ENCODE data around the gene TNNI2. TPM values are rescaled to one million over a fixed set of nuclear protein-coding genes. Genes with fewer than 3 reads are reported as not detected.
A peak's percentile ranks its signal among the peaks of the same experiment; 100 is the strongest.

TNNI2 gene
- total RNA-seq, 1 experiment from 2014 or later: 0.55 TPM

DNA sequence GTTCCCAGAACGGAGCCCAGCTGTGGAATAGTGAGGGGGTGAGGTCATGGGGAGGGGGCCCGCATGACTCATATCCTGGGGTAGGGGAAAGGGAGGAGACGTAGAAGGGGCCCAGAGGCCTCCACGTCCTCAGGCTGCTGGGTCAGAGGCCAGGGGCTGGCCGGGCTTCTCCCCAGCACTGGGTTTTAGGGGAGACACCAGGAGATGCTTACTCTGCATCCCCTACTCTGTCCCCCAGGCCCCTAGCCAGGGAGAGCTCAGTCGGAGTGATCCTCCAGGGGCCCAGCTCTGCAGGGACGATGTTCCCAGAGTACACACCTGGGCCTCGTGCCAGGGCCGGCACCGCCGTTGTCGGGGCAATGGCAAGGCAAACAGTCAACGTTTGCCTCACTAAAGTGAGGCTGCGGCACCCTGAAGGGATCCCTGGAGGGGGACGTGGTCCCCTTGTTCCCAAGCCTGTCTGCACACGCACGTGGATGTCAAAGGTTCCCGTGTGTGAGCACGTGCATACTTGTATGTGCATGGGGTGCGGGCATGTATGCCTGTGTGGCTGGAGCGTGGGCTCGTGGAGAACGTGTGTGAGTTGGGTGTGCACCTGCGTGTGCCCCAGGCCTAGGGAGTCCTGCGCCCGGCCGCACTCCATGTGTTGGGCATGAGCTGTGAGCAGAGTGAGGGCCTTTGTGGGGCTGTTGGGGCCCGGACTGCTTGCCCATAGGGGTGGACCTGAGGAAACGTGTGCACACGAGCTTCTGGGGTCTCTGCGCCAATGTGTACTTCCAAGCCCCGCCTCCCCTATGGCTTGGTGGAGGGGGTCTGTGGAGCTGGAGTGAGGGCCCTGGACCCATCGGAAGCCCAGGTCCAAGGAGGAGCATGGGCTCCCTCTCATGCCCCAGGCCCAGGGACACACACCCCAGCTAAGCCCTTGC is 38.7 kb downstream of the TNNI2 start:
- Histone ChIP-seq H3K27me3 (ENCODE audit: low read length) (no peaks in the 10 kb centered on the region), H3K4me3 (ENCODE audit: low read length) (no peak overlapping the region), H3K9me3 (ENCODE audit: low read length) (no peaks in the 10 kb centered on the region), H3K9me2 (replicated peaks; ENCODE audit: low read length) (no peaks in the 10 kb centered on the region), H3K4me1 (ENCODE audit: insufficient read depth, low read length) (no peaks in the 10 kb centered on the region), H3K27ac (ENCODE audit: low read length) (no peak overlapping the region), H3F3A (ENCODE audit: low read length, unreplicated experiment) (no peaks in the 10 kb centered on the region), H3K9ac (ENCODE audit: low read length) (no peak overlapping the region), H4K20me1 (ENCODE audit: low read length) (no peaks in the 10 kb centered on the region), H3K79me2 (ENCODE audit: low read length) (no peaks in the 10 kb centered on the region), H3K4me2 (ENCODE audit: low read length) (no peak overlapping the region), H3K36me3 (ENCODE audit: low read depth, low read length) (no peaks in the 10 kb centered on the region), H2AFZ (ENCODE audit: low read length) (no peak overlapping the region)
- no TSS peak for BruUV-seq (replicated peaks)
- TF ChIP-seq EZH2phosphoT487 (IDR thresholded peaks at IDR 0.05; ENCODE audit: borderline replicate concordance, low read length) (no peak), EZH2 (IDR thresholded peaks at IDR 0.05; ENCODE audit: low read length, unreplicated experiment) (no peak)
- intact Hi-C loops (cut with micrococcal nuclease): no loop called here
- DNase-seq: peak; percentile 8
- ATAC-seq: no peak
- ChIA-PET CTCF (interaction anchor here (1.2 to 1.4 kb wide), 2 partner anchors 225 to 274 kb away, joined by 5 to 20 read pairs; no protein-coding TSS in a partner anchor), POLR2A (ENCODE audit: unreplicated experiment) (no interaction called here)

DNA sequence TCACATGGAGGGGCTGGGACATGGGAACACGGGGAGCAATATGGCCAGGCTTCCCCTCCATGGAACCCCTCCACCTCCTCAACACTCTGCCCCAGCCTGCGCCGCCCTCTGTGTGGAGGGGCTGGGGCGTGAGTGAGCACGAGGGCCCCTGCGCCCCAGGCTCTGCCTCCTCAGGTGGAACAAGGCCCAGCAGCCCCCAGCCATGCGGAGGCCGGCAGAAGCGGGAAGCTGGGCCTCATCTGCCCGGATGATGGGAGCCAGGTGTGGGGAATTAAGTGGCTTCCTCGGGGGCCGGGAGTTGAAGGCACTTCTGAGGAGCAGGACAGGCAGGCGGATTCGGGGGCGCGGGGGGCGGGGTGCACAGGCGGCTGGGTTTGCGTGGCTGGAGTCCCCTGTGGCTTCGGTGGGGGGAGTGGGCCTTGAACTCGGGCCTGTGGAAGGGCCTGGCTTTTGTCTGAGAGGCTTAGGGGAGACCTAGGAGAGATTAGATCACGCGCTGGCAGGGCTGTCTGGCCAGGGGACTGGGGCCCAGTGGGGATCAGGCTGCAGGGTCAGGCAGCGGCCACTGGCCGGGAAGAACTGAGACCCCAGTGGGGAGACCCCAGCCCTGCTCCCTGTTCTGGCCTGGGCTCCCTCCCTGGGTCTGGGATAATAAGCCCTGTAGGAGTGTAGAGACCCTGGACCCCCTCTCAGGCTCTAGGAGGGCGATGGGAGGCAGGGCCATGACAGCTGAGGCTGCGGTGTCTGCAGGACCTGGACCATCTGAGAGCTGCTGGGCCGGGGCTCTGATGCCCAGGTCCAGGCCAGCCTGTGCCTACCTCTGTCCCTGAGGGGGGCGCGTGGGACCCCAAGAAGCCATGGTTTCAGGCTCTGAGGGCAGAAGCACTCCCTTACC is 39.6 kb downstream of the TNNI2 start:
- CTCF ChIA-PET: no interaction called here
- ATAC-seq: no peak
- Histone ChIP-seq H3K9ac (ENCODE audit: low read length) (no peak overlapping the region), H4K20me1 (ENCODE audit: low read length) (no peaks in the 10 kb centered on the region), H3K4me1 (ENCODE audit: insufficient read depth, low read length) (no peaks in the 10 kb centered on the region), H3F3A (ENCODE audit: low read length, unreplicated experiment) (no peaks in the 10 kb centered on the region), H3K27me3 (ENCODE audit: low read length) (no peaks in the 10 kb centered on the region), H3K4me2 (ENCODE audit: low read length) (no peak overlapping the region), H2AFZ (ENCODE audit: low read length) (no peak overlapping the region), H3K79me2 (ENCODE audit: low read length) (no peaks in the 10 kb centered on the region), H3K4me3 (ENCODE audit: low read length) (no peak overlapping the region), H3K36me3 (ENCODE audit: low read depth, low read length) (no peaks in the 10 kb centered on the region), H3K9me3 (ENCODE audit: low read length) (no peaks in the 10 kb centered on the region), H3K27ac (ENCODE audit: low read length) (no peak overlapping the region), H3K9me2 (replicated peaks; ENCODE audit: low read length) (no peaks in the 10 kb centered on the region)
- intact Hi-C loops (cut with micrococcal nuclease): no loop called here
- DNase-seq: no peak
- no TSS peak for BruUV-seq (replicated peaks)
- POLR2A ChIA-PET (ENCODE audit: unreplicated experiment): no interaction called here
- TF ChIP-seq, protein P1, sequence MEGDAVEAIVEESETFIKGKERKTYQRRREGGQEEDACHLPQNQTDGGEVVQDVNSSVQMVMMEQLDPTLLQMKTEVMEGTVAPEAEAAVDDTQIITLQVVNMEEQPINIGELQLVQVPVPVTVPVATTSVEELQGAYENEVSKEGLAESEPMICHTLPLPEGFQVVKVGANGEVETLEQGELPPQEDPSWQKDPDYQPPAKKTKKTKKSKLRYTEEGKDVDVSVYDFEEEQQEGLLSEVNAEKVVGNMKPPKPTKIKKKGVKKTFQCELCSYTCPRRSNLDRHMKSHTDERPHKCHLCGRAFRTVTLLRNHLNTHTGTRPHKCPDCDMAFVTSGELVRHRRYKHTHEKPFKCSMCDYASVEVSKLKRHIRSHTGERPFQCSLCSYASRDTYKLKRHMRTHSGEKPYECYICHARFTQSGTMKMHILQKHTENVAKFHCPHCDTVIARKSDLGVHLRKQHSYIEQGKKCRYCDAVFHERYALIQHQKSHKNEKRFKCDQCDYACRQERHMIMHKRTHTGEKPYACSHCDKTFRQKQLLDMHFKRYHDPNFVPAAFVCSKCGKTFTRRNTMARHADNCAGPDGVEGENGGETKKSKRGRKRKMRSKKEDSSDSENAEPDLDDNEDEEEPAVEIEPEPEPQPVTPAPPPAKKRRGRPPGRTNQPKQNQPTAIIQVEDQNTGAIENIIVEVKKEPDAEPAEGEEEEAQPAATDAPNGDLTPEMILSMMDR (conservative IDR thresholded peaks at IDR 0.05; ENCODE audit: low read depth, low read length): no peak
- TF ChIP-seq EZH2phosphoT487 (IDR thresholded peaks at IDR 0.05; ENCODE audit: borderline replicate concordance, low read length): no peak
- TF ChIP-seq EZH2 (IDR thresholded peaks at IDR 0.05; ENCODE audit: low read length, unreplicated experiment): no peak

DNA sequence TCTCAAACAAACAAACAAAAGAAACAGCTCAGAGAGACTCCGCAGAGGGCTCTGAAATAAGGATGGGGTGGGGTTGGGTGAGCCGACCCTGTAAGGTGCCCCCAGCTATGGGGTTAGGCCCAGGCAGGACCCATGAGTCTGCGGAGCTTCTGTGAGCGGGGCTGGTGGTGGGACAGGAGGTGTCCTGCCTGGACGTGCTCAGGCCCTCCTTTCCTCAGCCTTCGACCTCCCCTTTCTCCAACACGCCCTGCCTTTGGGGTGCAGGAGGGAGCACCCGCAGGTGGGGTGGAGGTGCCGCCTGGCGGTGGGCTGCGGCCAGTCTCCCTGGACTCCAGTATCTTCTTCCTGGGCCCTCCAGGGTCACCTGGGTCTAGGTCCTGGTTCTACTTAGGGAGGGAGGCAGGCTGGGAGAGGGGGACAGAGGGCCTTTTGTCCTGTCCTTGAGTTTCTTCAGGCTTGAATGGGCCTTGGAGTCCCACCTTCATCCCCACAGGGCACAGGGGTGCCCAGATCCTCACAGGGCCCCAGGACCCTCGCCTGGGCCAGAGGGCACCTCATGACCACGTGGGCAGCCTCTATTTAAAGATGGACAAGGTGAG is 40.7 kb downstream of the TNNI2 start:
- no peak overlapping the region for H3K4me3 ChIP-seq (ENCODE audit: low read length)
- no peak overlapping the region for H3K4me2 ChIP-seq (ENCODE audit: low read length)
- H3K36me3 ChIP-seq (ENCODE audit: low read depth, low read length): no peaks in the 10 kb centered on the region
- no TSS peak for BruUV-seq (replicated peaks)
- H2AFZ ChIP-seq (ENCODE audit: low read length): no peak overlapping the region
- ChIA-PET POLR2A (ENCODE audit: unreplicated experiment) (no interaction called here), CTCF (no interaction called here)
- H3K9me2 ChIP-seq (replicated peaks; ENCODE audit: low read length): no peaks in the 10 kb centered on the region
- H4K20me1 ChIP-seq (ENCODE audit: low read length): no peaks in the 10 kb centered on the region
- DNase-seq (no peak), ATAC-seq (no peak)
- H3F3A ChIP-seq (ENCODE audit: low read length, unreplicated experiment): no peaks in the 10 kb centered on the region
- H3K27ac ChIP-seq (ENCODE audit: low read length): no peak overlapping the region
- no peak overlapping the region for H3K9ac ChIP-seq (ENCODE audit: low read length)
- no peaks in the 10 kb centered on the region for H3K4me1 ChIP-seq (ENCODE audit: insufficient read depth, low read length)
- intact Hi-C loops (cut with micrococcal nuclease): no loop called here
- no peaks in the 10 kb centered on the region for H3K9me3 ChIP-seq (ENCODE audit: low read length)
- H3K27me3 ChIP-seq (ENCODE audit: low read length): no peaks in the 10 kb centered on the region
- H3K79me2 ChIP-seq (ENCODE audit: low read length): no peaks in the 10 kb centered on the region
- TF ChIP-seq EZH2 (IDR thresholded peaks at IDR 0.05; ENCODE audit: low read length, unreplicated experiment): no peak
- TF ChIP-seq, protein P1 (conservative IDR thresholded peaks at IDR 0.05; ENCODE audit: low read depth, low read length): no peak
- no peak for TF ChIP-seq EZH2phosphoT487 (IDR thresholded peaks at IDR 0.05; ENCODE audit: borderline replicate concordance, low read length)

Measured in PC-3 (cell line).